HepG2 (cell line): Measurements from ENCODE around the gene DNAI4. TPM values are rescaled to one million over a fixed set of nuclear protein-coding genes. Genes with fewer than 3 reads are reported as not detected.

Source experiments
- polyA plus RNA-seq, 8 experiments: library from polyadenylated mRNA; depleted of rRNA in 3 of 8; stranded (reverse) in 7 of 8; unstranded in 1 of 8; fragments of >200 nt; fragmentation: Illumina TruSeq in 4 of 8; extraction: Trizol in 4 of 8; gene quantifications; 2 replicates each; pipeline versions ENCODE4 v1.2.1 to v1.2.3, GENCODE V29; 2011 to 2016; ENCODE audit warnings: low read depth in 4 of 8, missing spikeins in 1 of 8, mixed read lengths in 1 of 8; ENCODE audit not compliant: insufficient read depth in 1 of 8
- total RNA-seq, 5 experiments: library from RNA; depleted of rRNA; stranded (reverse); fragments of >200 nt; fragmentation: Illumina TruSeq; extraction: Trizol; gene quantifications; 2 replicates each; pipeline ENCODE4 v1.2.3, GENCODE V29; 2016; ENCODE audit warnings: low read depth in 1 of 5

DNAI4 gene
- total and polyA plus RNA-seq, 2 of the 13 experiments (the other 11 are each of a cell fraction or from before 2014, with no cell fraction given) = 0.04 to 0.08 TPM

Other genes with a start within 250 kb of the DNAI4 start
- not detected in 2 replicates for gene DYNLT5, start 172.4 kb downstream of the DNAI4 start, total RNA-seq (2016; rRNA removed; fragmentation: Illumina TruSeq; extraction: Trizol)
- gene DYNLT5, start 172.4 kb downstream of the DNAI4 start, polyA plus RNA-seq (2011; rRNA removed) = not detected in 2 replicates
- gene INSL5, start 123.6 kb downstream of the DNAI4 start, total RNA-seq (2016; rRNA removed; fragmentation: Illumina TruSeq; extraction: Trizol) = not detected in 2 replicates
- not detected in 2 replicates for gene INSL5, start 123.6 kb downstream of the DNAI4 start, polyA plus RNA-seq (2011; rRNA removed)
- gene MIER1, start 134 bp upstream of the DNAI4 start, total RNA-seq (2016; rRNA removed; fragmentation: Illumina TruSeq; extraction: Trizol) = 30.4 and 49.3 TPM in 2 replicates
- gene MIER1, start 134 bp upstream of the DNAI4 start, polyA plus RNA-seq (2011; rRNA removed) = 5.8 and 7.0 TPM in 2 replicates
- gene SLC35D1, start 129.3 kb upstream of the DNAI4 start, total RNA-seq (2016; rRNA removed; fragmentation: Illumina TruSeq; extraction: Trizol) = 30.6 and 41.5 TPM in 2 replicates
- 10.1 and 12.4 TPM in 2 replicates for gene SLC35D1, start 129.3 kb upstream of the DNAI4 start, polyA plus RNA-seq (2011; rRNA removed)
- not detected in 2 replicates for gene C1orf141, start 210.1 kb upstream of the DNAI4 start, total RNA-seq (2016; rRNA removed; fragmentation: Illumina TruSeq; extraction: Trizol)
- gene C1orf141, start 210.1 kb upstream of the DNAI4 start, polyA plus RNA-seq (2011; rRNA removed) = not detected in 2 replicates
- gene IL23R, start 241.6 kb upstream of the DNAI4 start, total RNA-seq (2016; rRNA removed; fragmentation: Illumina TruSeq; extraction: Trizol) = not detected in 2 replicates
- gene IL23R, start 241.6 kb upstream of the DNAI4 start, polyA plus RNA-seq (2011; rRNA removed) = 0.07 TPM in 1 of 2 replicates, not detected in the other